HepG2 (cell line): Measurements from ENCODE around the gene IRF2. TPM values are rescaled to one million over a fixed set of nuclear protein-coding genes. Genes with fewer than 3 reads are reported as not detected.

Source experiments
- JDP2 ChIP-seq: sonication (generic); formaldehyde crosslinking; IDR thresholded peaks from 2 replicates; pipeline ENCODE4 v1.8.1; 2022; ENCODE audit warnings: missing genetic modification reagents, borderline replicate concordance
- KDM2A ChIP-seq: sonication (generic); formaldehyde crosslinking; IDR thresholded peaks from 2 replicates; pipeline ENCODE4 v1.4.0; 2020; ENCODE audit warnings: low read depth, missing genetic modification reagents, borderline replicate concordance
- MED8 ChIP-seq: sonication (generic); formaldehyde crosslinking; IDR thresholded peaks from 2 replicates; pipeline ENCODE4 v1.8.1; 2023; ENCODE audit warnings: mild to moderate bottlenecking, missing genetic modification reagents; ENCODE audit not compliant: insufficient replicate concordance
- MLLT10 ChIP-seq: sonication (generic); formaldehyde crosslinking; IDR thresholded peaks from 2 replicates; pipeline ENCODE4 v1.4.0; 2020; ENCODE audit warnings: missing genetic modification reagents
- SOX5 ChIP-seq: IDR thresholded peaks from 2 replicates; pipeline ENCODE4 v1.6.1; 2016; ENCODE audit warnings: borderline replicate concordance
- ZNF263 ChIP-seq: sonication (generic); formaldehyde crosslinking; IDR thresholded peaks from 2 replicates; pipeline ENCODE4 v1.4.0; 2020; ENCODE audit warnings: missing genetic modification reagents
- ZNF281 ChIP-seq: sonication (generic); formaldehyde crosslinking; IDR thresholded peaks from 2 replicates; pipeline ENCODE4 v1.4.0; 2020; ENCODE audit warnings: missing genetic modification reagents, borderline replicate concordance
- ZNF775 ChIP-seq: sonication (generic); formaldehyde crosslinking; IDR thresholded peaks from 2 replicates; pipeline ENCODE4 v1.4.0; 2020; ENCODE audit warnings: missing genetic modification reagents, mild to moderate bottlenecking, moderate library complexity, borderline replicate concordance
- polyA plus RNA-seq, 8 experiments: library from polyadenylated mRNA; depleted of rRNA in 3 of 8; stranded (reverse) in 7 of 8; unstranded in 1 of 8; fragments of >200 nt; fragmentation: Illumina TruSeq in 4 of 8; extraction: Trizol in 4 of 8; gene quantifications; 2 replicates each; pipeline versions ENCODE4 v1.2.1 to v1.2.3, GENCODE V29; 2011 to 2016; ENCODE audit warnings: low read depth in 4 of 8, missing spikeins in 1 of 8, mixed read lengths in 1 of 8; ENCODE audit not compliant: insufficient read depth in 1 of 8
- total RNA-seq, 5 experiments: library from RNA; depleted of rRNA; stranded (reverse); fragments of >200 nt; fragmentation: Illumina TruSeq; extraction: Trizol; gene quantifications; 2 replicates each; pipeline ENCODE4 v1.2.3, GENCODE V29; 2016; ENCODE audit warnings: low read depth in 1 of 5
- TF ChIP-seq, protein P1 (sequence below), 2 experiments: fragments of 450-650 bp in 1 of 2; sonication (generic) in 1 of 2; formaldehyde crosslinking; IDR thresholded peaks; 2 replicates each; pipeline versions ENCODE4 v1.5.0 to v1.8.0; 2020 to 2022; ENCODE audit warnings: mild to moderate bottlenecking in 1 of 2, missing genetic modification reagents in 1 of 2
- TF ChIP-seq, protein P2 (sequence below): sonication (generic); formaldehyde crosslinking; conservative IDR thresholded peaks from 2 replicates; pipeline ENCODE4 v1.5.0; 2020; ENCODE audit warnings: missing genetic modification reagents
- TF ChIP-seq, protein P3 (sequence below): sonication (generic); formaldehyde crosslinking; IDR thresholded peaks from 2 replicates; pipeline ENCODE4 v1.4.0; 2020; ENCODE audit warnings: missing genetic modification reagents
- TF ChIP-seq, protein P4 (sequence below): sonication (generic); formaldehyde crosslinking; IDR thresholded peaks from 2 replicates; pipeline ENCODE4 v1.4.0; 2020; ENCODE audit warnings: missing genetic modification reagents, borderline replicate concordance
- TF ChIP-seq, protein P5 (sequence below): sonication (generic); formaldehyde crosslinking; conservative IDR thresholded peaks from 2 replicates; pipeline ENCODE4 v1.4.0; 2020; ENCODE audit warnings: missing genetic modification reagents

Gene IRF2
- total and polyA plus RNA-seq, 2 of the 13 experiments (the other 11 are each of a cell fraction or from before 2014, with no cell fraction given) = 15.5 to 28.8 TPM

DNA sequence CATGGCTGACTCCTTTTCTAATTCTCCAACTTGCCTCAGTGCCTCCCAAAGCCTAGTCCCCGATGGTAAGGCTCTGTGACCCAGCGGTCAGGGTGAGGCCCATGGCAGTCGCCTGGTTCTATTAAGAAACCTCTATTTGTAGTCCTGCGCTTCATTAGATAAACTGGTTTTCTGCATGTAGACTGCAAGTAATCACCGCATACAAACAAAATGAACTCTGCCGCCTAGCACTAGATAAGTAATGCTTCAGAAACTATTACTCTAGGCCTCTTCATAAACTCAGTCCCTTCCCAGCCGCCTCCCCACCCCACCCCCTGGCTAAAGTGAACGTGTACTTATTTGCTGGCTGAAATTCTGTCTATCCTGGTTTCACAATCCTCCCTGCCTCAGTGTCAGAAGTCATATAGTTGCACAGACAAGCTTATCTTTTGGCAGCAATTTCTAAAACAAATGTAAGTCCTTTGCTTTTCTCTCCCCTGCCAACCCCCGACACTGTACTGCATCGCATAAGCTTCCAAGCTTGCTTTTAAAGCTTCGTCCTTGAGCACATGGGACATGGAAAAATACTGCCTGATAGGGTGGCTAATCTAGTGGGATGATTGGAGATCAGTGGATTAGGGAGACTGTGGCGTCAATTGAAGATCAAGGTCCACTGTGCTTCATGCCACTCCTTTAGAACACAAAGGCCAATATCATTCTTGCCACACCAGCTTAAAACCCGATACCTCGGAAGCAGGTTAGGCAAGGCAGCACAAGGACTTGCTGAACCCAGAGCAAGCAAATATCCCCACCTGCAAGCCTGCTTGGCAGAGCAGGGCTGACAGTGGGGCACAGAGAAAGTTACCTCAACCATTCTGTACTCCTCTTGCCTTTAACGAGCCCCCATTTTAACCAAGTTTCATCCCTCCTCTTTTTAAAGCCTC is 125.8 kb downstream of the IRF2 start (continued):
- TF ChIP-seq, protein P1, sequence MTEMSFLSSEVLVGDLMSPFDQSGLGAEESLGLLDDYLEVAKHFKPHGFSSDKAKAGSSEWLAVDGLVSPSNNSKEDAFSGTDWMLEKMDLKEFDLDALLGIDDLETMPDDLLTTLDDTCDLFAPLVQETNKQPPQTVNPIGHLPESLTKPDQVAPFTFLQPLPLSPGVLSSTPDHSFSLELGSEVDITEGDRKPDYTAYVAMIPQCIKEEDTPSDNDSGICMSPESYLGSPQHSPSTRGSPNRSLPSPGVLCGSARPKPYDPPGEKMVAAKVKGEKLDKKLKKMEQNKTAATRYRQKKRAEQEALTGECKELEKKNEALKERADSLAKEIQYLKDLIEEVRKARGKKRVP (CRISPR knock-in tag; IDR thresholded peaks at IDR 0.05) = peak in 1 of 2 experiments; percentile 62; a peak in 2 of 4 replicates
- TF ChIP-seq KDM2A (CRISPR knock-in tag) (0 out of 2 replicates have a peak, but pooled peaks have one; percentile 39), ZNF263 (CRISPR knock-in tag) (peak; percentile 66; the same call in 1 of the 2 replicates), ZNF775 (CRISPR knock-in tag) (no peak), MLLT10 (CRISPR knock-in tag) (no peak), ZNF281 (CRISPR knock-in tag) (no peak; the same call in 1 of the 2 replicates), SOX5 (CRISPR knock-in tag) (peak; percentile 86), JDP2 (CRISPR knock-in tag) (no peak; the same call in 1 of the 2 replicates), MED8 (CRISPR knock-in tag) (peak; percentile 48)
- TF ChIP-seq, protein P2, sequence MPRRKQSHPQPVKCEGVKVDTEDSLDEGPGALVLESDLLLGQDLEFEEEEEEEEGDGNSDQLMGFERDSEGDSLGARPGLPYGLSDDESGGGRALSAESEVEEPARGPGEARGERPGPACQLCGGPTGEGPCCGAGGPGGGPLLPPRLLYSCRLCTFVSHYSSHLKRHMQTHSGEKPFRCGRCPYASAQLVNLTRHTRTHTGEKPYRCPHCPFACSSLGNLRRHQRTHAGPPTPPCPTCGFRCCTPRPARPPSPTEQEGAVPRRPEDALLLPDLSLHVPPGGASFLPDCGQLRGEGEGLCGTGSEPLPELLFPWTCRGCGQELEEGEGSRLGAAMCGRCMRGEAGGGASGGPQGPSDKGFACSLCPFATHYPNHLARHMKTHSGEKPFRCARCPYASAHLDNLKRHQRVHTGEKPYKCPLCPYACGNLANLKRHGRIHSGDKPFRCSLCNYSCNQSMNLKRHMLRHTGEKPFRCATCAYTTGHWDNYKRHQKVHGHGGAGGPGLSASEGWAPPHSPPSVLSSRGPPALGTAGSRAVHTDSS (CRISPR knock-in tag) = no peak
- TF ChIP-seq, protein P3, sequence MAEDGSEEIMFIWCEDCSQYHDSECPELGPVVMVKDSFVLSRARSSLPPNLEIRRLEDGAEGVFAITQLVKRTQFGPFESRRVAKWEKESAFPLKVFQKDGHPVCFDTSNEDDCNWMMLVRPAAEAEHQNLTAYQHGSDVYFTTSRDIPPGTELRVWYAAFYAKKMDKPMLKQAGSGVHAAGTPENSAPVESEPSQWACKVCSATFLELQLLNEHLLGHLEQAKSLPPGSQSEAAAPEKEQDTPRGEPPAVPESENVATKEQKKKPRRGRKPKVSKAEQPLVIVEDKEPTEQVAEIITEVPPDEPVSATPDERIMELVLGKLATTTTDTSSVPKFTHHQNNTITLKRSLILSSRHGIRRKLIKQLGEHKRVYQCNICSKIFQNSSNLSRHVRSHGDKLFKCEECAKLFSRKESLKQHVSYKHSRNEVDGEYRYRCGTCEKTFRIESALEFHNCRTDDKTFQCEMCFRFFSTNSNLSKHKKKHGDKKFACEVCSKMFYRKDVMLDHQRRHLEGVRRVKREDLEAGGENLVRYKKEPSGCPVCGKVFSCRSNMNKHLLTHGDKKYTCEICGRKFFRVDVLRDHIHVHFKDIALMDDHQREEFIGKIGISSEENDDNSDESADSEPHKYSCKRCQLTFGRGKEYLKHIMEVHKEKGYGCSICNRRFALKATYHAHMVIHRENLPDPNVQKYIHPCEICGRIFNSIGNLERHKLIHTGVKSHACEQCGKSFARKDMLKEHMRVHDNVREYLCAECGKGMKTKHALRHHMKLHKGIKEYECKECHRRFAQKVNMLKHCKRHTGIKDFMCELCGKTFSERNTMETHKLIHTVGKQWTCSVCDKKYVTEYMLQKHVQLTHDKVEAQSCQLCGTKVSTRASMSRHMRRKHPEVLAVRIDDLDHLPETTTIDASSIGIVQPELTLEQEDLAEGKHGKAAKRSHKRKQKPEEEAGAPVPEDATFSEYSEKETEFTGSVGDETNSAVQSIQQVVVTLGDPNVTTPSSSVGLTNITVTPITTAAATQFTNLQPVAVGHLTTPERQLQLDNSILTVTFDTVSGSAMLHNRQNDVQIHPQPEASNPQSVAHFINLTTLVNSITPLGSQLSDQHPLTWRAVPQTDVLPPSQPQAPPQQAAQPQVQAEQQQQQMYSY (CRISPR knock-in tag) = no peak
- TF ChIP-seq, protein P4, sequence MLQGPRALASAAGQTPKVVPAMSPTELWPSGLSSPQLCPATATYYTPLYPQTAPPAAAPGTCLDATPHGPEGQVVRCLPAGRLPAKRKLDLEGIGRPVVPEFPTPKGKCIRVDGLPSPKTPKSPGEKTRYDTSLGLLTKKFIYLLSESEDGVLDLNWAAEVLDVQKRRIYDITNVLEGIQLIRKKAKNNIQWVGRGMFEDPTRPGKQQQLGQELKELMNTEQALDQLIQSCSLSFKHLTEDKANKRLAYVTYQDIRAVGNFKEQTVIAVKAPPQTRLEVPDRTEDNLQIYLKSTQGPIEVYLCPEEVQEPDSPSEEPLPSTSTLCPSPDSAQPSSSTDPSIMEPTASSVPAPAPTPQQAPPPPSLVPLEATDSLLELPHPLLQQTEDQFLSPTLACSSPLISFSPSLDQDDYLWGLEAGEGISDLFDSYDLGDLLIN = no peak
- TF ChIP-seq, protein P5, sequence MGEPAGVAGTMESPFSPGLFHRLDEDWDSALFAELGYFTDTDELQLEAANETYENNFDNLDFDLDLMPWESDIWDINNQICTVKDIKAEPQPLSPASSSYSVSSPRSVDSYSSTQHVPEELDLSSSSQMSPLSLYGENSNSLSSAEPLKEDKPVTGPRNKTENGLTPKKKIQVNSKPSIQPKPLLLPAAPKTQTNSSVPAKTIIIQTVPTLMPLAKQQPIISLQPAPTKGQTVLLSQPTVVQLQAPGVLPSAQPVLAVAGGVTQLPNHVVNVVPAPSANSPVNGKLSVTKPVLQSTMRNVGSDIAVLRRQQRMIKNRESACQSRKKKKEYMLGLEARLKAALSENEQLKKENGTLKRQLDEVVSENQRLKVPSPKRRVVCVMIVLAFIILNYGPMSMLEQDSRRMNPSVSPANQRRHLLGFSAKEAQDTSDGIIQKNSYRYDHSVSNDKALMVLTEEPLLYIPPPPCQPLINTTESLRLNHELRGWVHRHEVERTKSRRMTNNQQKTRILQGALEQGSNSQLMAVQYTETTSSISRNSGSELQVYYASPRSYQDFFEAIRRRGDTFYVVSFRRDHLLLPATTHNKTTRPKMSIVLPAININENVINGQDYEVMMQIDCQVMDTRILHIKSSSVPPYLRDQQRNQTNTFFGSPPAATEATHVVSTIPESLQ (CRISPR knock-in tag) = no peak
